ENCODE data around the gene POLR2E.

- TF ChIP-seq, protein P1, sequence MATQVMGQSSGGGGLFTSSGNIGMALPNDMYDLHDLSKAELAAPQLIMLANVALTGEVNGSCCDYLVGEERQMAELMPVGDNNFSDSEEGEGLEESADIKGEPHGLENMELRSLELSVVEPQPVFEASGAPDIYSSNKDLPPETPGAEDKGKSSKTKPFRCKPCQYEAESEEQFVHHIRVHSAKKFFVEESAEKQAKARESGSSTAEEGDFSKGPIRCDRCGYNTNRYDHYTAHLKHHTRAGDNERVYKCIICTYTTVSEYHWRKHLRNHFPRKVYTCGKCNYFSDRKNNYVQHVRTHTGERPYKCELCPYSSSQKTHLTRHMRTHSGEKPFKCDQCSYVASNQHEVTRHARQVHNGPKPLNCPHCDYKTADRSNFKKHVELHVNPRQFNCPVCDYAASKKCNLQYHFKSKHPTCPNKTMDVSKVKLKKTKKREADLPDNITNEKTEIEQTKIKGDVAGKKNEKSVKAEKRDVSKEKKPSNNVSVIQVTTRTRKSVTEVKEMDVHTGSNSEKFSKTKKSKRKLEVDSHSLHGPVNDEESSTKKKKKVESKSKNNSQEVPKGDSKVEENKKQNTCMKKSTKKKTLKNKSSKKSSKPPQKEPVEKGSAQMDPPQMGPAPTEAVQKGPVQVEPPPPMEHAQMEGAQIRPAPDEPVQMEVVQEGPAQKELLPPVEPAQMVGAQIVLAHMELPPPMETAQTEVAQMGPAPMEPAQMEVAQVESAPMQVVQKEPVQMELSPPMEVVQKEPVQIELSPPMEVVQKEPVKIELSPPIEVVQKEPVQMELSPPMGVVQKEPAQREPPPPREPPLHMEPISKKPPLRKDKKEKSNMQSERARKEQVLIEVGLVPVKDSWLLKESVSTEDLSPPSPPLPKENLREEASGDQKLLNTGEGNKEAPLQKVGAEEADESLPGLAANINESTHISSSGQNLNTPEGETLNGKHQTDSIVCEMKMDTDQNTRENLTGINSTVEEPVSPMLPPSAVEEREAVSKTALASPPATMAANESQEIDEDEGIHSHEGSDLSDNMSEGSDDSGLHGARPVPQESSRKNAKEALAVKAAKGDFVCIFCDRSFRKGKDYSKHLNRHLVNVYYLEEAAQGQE (IDR thresholded peaks at IDR 0.05; ENCODE audit: borderline replicate concordance): no peak
- no peak for TF ChIP-seq CTCF (IDR thresholded peaks at IDR 0.05; ENCODE audit: poor library complexity, severe bottlenecking)
- no peak for TF ChIP-seq POLR2AphosphoS5 (IDR thresholded peaks at IDR 0.05)
- TF ChIP-seq EP300 (conservative IDR thresholded peaks at IDR 0.05; ENCODE audit: poor library complexity, severe bottlenecking): no peak
- no peak for TF ChIP-seq EZH2 (IDR thresholded peaks at IDR 0.05; ENCODE audit: borderline replicate concordance, insufficient read depth, low read length, poor library complexity, severe bottlenecking)
These were observed 50.0 kb downstream of the POLR2E start for GRCh38 chr19:1045247-1045603.
